GM19372 (cell line): ENCODE measurements around the gene GRIN2B.
A peak's percentile ranks its signal among the peaks of the same experiment; 100 is the strongest.

Source experiments
- ATAC-seq: cut with Tn5 transposase; IDR thresholded peaks from one replicate; pipeline ENCODE4 v1.9.1; 2021; ENCODE audit warnings: mild to moderate bottlenecking, low read depth, moderate library complexity; ENCODE audit not compliant: unreplicated experiment

Gene GRIN2B

GRCh38 chr12:13959131-13959723, 22.2 kb downstream of the GRIN2B start:
- ATAC-seq: no peak

GRCh38 chr12:13957576-13957975, 23.8 kb downstream of the GRIN2B start:
- ATAC-seq: no peak

- ATAC-seq: no peak
Observed at GRCh38 chr12:13956060-13956590, 25.3 kb downstream of the GRIN2B start.

- ATAC-seq: no peak
Observed at GRCh38 chr12:13952096-13952495, 29.3 kb downstream of the GRIN2B start.

- no peak for ATAC-seq
Observed at GRCh38 chr12:13950502-13950901, 30.9 kb downstream of the GRIN2B start.

GRCh38 chr12:13948621-13949020, 32.8 kb downstream of the GRIN2B start:
- no peak for ATAC-seq

- no peak for ATAC-seq
Observed at GRCh38 chr12:13947276-13947946, 34.0 kb downstream of the GRIN2B start.

GRCh38 chr12:13945641-13946040, 35.8 kb downstream of the GRIN2B start:
- ATAC-seq: no peak

GRCh38 chr12:13945236-13945635, 36.2 kb downstream of the GRIN2B start:
- ATAC-seq: no peak

GRCh38 chr12:13942826-13943225, 38.6 kb downstream of the GRIN2B start:
- ATAC-seq: no peak

- peak; percentile 72 for ATAC-seq
Observed at GRCh38 chr12:13941258-13942249, 39.8 kb downstream of the GRIN2B start.

- ATAC-seq: no peak
Observed at GRCh38 chr12:13940335-13940865, 41.0 kb downstream of the GRIN2B start.

GRCh38 chr12:13937735-13938134, 43.7 kb downstream of the GRIN2B start:
- ATAC-seq: no peak

GRCh38 chr12:13935169-13935568, 46.2 kb downstream of the GRIN2B start:
- no peak for ATAC-seq
